Testis (tissue), 3 donors: Measurements from ENCODE around the gene CYP2A7. TPM values are rescaled to one million over a fixed set of nuclear protein-coding genes. Genes with fewer than 3 reads are reported as not detected.
"Not testable (repeated sequence)": the region's sequence is repeated elsewhere in the genome, so short reads cannot be mapped to it uniquely, and the experiment has no call there.

Experiments used
- DNase-seq: peaks from one replicate; pipeline ENCODE4 v3.0.0-alpha.2; 2019
- H3K27ac ChIP-seq, 2 donors: fragments of 200-600 bp; sonication (generic); one replicate each; pipeline ENCODE4 v1.5.1; 2019
- H3K27me3 ChIP-seq: fragments of 200-600 bp; sonication (generic); one replicate; pipeline ENCODE4 v1.5.1; 2019
- H3K36me3 ChIP-seq: fragments of 200-600 bp; sonication (generic); one replicate; pipeline ENCODE4 v1.5.1; 2017; ENCODE audit warnings: low read depth; ENCODE audit errors: missing control alignments
- H3K4me1 ChIP-seq: fragments of 200-600 bp; sonication (generic); one replicate; pipeline ENCODE4 v1.5.1; 2019
- H3K4me3 ChIP-seq, 2 donors: fragments of 200-600 bp; sonication (generic); one replicate each; pipeline ENCODE4 v1.5.1; 2017 to 2019
- H3K9me3 ChIP-seq: fragments of 200-600 bp; sonication (generic); one replicate; pipeline ENCODE4 v1.5.1; 2017
- POLR2A ChIP-seq: fragments of 450-650 bp; IDR thresholded peaks from one replicate; pipeline ENCODE4 v1.6.1; 2017; ENCODE audit warnings: antibody characterized with exemption, mild to moderate bottlenecking, moderate library complexity
- WGBS, 2 donors: methylation state at CpG; one replicate each; pipeline ENCODE4 v1.1.5; 2018; 5-methylcytosine and 5-hydroxymethylcytosine counted together
- intact Hi-C: fragments of 100-400 bp; cut with DNase I; formaldehyde crosslinking; loops from one replicate; pipeline ENCODE4 v1.15.1; 2023; ENCODE audit warnings: low total_unique reads
- polyA plus RNA-seq: library from polyadenylated mRNA; stranded (reverse); fragments of 350-450 nt; fragmentation: Illumina TruSeq; extraction: RNeasy Lipid Tissue Mini Kit (QIAGEN cat#74804); gene quantifications from one replicate; pipeline ENCODE4 v1.2.3, GENCODE V29; 2014; ENCODE audit warnings: low read depth, low replicate concordance; ENCODE audit not compliant: insufficient read depth
- total RNA-seq, 2 donors: library from RNA; depleted of rRNA; stranded (reverse); fragments of >200 nt; gene quantifications; one replicate each; pipeline ENCODE4 v1.2.3, GENCODE V29; 2016
- TF ChIP-seq, protein P1 (sequence below), 3 experiments: fragments of 450-650 bp in 2 of 3; fragments of 200-600 bp in 1 of 3; sonication (generic) in 1 of 3; IDR thresholded peaks; one replicate each; pipeline ENCODE4 v1.5.1; 2016 to 2019; ENCODE audit warnings: antibody characterized with exemption in 3 of 3, mild to moderate bottlenecking in 2 of 3, moderate library complexity in 1 of 3

Gene CYP2A7
- total and polyA plus RNA-seq, 3 donors from 2014 or later = 1.1 TPM; not detected in 2

DNA sequence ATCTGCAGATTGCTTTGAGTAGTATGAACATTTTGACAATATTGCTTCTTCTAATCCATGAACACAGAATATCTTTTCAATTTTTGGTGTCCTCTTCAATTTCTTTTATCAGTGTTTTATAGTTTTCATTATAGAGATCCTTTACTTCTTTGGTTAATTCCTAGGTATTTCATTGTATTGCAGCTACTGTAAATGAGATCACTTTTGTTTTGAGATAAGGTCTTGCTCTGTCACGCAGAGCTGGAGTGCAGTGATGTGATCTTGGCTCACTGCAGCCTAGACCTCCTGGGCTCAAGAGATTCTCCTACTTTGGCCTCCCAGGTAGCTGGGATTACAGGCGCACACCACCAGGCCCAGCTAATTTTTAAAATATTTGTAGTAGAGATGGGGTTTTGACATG lies 9.8 kb downstream of the CYP2A7 start:
- WGBS, 2 donors = 83% methylated on average over 2 of the region's 2 CpGs
- TF ChIP-seq, protein P1, sequence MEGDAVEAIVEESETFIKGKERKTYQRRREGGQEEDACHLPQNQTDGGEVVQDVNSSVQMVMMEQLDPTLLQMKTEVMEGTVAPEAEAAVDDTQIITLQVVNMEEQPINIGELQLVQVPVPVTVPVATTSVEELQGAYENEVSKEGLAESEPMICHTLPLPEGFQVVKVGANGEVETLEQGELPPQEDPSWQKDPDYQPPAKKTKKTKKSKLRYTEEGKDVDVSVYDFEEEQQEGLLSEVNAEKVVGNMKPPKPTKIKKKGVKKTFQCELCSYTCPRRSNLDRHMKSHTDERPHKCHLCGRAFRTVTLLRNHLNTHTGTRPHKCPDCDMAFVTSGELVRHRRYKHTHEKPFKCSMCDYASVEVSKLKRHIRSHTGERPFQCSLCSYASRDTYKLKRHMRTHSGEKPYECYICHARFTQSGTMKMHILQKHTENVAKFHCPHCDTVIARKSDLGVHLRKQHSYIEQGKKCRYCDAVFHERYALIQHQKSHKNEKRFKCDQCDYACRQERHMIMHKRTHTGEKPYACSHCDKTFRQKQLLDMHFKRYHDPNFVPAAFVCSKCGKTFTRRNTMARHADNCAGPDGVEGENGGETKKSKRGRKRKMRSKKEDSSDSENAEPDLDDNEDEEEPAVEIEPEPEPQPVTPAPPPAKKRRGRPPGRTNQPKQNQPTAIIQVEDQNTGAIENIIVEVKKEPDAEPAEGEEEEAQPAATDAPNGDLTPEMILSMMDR (IDR thresholded peaks at IDR 0.05) = no peak
- no peak for TF ChIP-seq POLR2A
- intact Hi-C loops = no loop called here

GRCh38 chr19:40867701-40868100 lies 14.3 kb downstream of the CYP2A7 start:
- peaks cover 13% of the 10 kb centered on the region for H3K4me1 ChIP-seq
- WGBS, 2 donors = 58 to 76% methylated on average over 7 of the region's 7 CpGs
- intact Hi-C loops = no loop called here

More for the DNA sequence above, 9.8 kb downstream of the CYP2A7 start:
- Histone ChIP-seq H3K4me3 (no peak overlapping the region), H3K4me1 (no peaks in the 10 kb centered on the region), H3K27me3 (no peaks in the 10 kb centered on the region), H3K36me3 (no peaks in the 10 kb centered on the region), H3K9me3 (no peaks in the 10 kb centered on the region), H3K27ac (no peak overlapping the region)
- no peak for DNase-seq

GRCh38 chr19:40864739-40865496 lies 17.1 kb downstream of the CYP2A7 start:
- Histone ChIP-seq H3K27ac (peak overlapping the region in 1 of 2 donors; percentile 59), H3K4me1 (peaks cover 18% of the 10 kb centered on the region)
- H3K9me3 ChIP-seq, H3K36me3 ChIP-seq, H3K4me3 ChIP-seq, DNase-seq, H3K27me3 ChIP-seq, intact Hi-C loops: not testable (repeated sequence)
- 52 to 65% methylated on average over 3 to 9 of the region's 9 CpGs for WGBS, 2 donors

More at GRCh38 chr19:40867701-40868100, 14.3 kb downstream of the CYP2A7 start:
- Histone ChIP-seq H3K36me3 (no peaks in the 10 kb centered on the region), H3K4me3 (no peak overlapping the region), H3K27ac (no peak overlapping the region), H3K9me3 (no peaks in the 10 kb centered on the region), H3K27me3 (no peaks in the 10 kb centered on the region)
- TF ChIP-seq, protein P1 (IDR thresholded peaks at IDR 0.05) = no peak
- no peak for TF ChIP-seq POLR2A
- peak; percentile 70 for DNase-seq

DNA sequence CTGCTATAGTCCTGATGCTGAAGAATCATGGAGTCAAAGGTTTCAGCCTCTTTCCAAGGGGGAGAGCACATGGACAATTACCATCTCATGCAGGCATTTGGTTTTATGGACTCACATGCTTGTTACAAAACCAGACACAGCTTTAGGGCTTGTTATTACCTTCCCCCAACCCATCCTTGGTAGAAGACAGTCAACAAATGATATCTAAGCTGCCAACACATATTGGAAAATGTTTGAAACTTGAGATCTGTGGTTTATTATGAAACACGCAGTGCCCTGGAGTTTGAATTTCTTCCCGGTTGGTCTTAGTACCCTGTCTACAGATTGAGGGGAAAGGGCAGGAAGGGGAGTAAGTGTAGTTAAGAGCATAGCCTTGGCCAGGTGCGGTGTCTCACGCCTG lies 19.2 kb downstream of the CYP2A7 start:
- TF ChIP-seq, protein P1 (IDR thresholded peaks at IDR 0.05) = no peak
- TF ChIP-seq POLR2A = no peak
- no peaks in the 10 kb centered on the region for H3K9me3 ChIP-seq
- H3K4me1 ChIP-seq = peaks cover 18% of the 10 kb centered on the region
- intact Hi-C loops = no loop called here
- no peaks in the 10 kb centered on the region for H3K27me3 ChIP-seq
- peak overlapping the region in 1 of 2 donors; percentile 63 for H3K27ac ChIP-seq
- 69 to 100% methylated on average over 2 to 4 of the region's 4 CpGs for WGBS, 2 donors
- no peak for DNase-seq
- H3K4me3 ChIP-seq = no peak overlapping the region
- H3K36me3 ChIP-seq = no peaks in the 10 kb centered on the region

DNA sequence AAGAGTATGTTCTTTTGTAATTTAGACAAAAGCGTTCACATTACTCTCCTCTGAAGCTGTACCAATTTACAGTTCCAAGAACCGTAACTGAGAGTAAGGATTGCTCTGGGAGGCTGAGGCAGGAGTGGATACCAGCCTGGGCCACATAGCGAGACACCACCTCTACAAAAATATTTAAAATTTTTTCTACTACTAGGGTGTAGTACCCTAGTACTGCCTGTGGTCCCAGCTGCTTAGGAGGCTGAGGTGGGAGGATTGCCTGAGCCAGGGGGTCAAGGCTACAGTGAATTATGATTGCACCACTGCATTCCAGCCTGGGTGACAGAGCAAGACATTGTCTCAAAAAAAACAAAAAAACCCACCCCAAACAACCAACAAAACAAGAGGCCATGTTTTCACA lies 19.7 kb downstream of the CYP2A7 start:
- no peak for DNase-seq
- H3K4me3 ChIP-seq = no peak overlapping the region
- no peaks in the 10 kb centered on the region for H3K9me3 ChIP-seq
- no peaks in the 10 kb centered on the region for H3K36me3 ChIP-seq
- intact Hi-C loops = no loop called here
- peaks cover 18% of the 10 kb centered on the region for H3K4me1 ChIP-seq
- H3K27me3 ChIP-seq = no peaks in the 10 kb centered on the region
- peak overlapping the region in 1 of 2 donors; percentile 63 for H3K27ac ChIP-seq
- TF ChIP-seq POLR2A = no peak
- TF ChIP-seq, protein P1 (IDR thresholded peaks at IDR 0.05) = no peak
- 88 to 100% methylated on average over 2 to 3 of the region's 3 CpGs for WGBS, 2 donors
